Stimulated activated effector memory CD8-positive, alpha-beta T cell treated with anti-CD3 and anti-CD28 coated beads, Interleukin-12 subunit alpha, Interleukin-12 subunit beta, amount 100 ng/mL, for 72 hours (primary cell): Measurements from ENCODE around the gene PHYHIPL.

Experiments
- ATAC-seq: fragments of 150-1000 bp; cut with Tn5 transposase; 2 replicates; pipeline ENCODE4 v1.10.0; 2021
- DNase-seq, 2 donors: peaks; one replicate each; pipeline ENCODE4 v3.0.0; 2021 to 2022; ENCODE audit warnings: low spot score in 2 of 2
- H3K27ac Mint-ChIP-seq: one replicate; pipeline ENCODE4 v1.8.0; 2022; ENCODE audit warnings: mild to moderate bottlenecking, mixed read lengths
- H3K36me3 Mint-ChIP-seq: one replicate; pipeline ENCODE4 v1.8.0; 2022; ENCODE audit warnings: mild to moderate bottlenecking, mixed read lengths
- H3K4me1 Mint-ChIP-seq: one replicate; pipeline ENCODE4 v1.8.0; 2022; ENCODE audit warnings: mixed read lengths
- H3K4me3 Mint-ChIP-seq: one replicate; pipeline ENCODE4 v1.8.0; 2022; ENCODE audit warnings: mild to moderate bottlenecking, mixed read lengths
- H3K9me3 Mint-ChIP-seq: one replicate; pipeline ENCODE4 v1.8.0; 2022; ENCODE audit warnings: mixed read lengths

The PHYHIPL gene

DNA sequence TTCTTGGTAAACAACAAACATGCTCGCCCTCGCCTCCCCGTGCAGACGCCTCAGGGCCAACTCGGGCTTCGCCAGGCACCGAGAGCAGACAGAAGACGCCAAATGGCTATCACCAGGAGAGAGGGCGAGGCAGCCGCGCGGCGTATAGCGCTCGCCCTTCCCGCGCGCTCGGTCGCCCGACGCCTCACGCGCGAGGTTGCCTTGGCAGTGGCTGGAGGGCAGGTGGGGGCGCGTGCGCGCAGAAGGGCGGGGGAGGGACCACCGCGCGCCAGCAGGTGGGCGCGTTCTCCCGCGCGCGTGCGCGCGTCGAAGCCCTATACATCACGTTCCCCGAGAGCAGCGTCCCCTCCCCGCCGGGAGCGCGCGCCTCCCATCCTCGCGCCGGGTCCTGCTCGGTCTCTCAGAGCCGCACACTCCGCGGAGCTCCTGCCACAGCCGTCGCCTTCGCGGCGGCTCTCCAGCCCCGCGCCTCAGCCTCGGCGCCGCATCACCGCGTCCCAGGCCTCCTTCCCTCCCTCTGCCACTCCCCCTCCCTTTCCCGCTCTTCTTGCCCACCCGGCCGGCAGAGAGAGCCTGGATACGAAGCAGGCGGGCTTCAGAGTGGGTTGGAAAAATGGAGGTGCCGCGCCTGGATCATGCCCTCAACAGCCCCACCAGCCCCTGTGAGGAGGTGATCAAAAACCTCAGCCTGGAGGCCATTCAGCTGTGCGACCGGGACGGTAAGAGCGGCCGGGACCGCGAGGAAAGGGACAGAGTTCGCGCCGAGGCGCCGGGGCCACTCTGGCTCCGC is at the start of gene PHYHIPL:
TSS of gene PHYHIPL (plus strand) at position 403 of the 790 bp plus-strand sequence. CDS start at position 614, 211 bp downstream.
- Mint-ChIP-seq H3K27ac (no peak within 1 kb of the TSS), H3K36me3 (no peaks in the 10 kb centered on the region), H3K9me3 (peaks cover 6% of the 10 kb centered on the region), H3K4me3 (no peak within 1 kb of the TSS), H3K4me1 (no peaks in the 10 kb centered on the region)
- no peak for ATAC-seq
- DNase-seq: no peak

DNA sequence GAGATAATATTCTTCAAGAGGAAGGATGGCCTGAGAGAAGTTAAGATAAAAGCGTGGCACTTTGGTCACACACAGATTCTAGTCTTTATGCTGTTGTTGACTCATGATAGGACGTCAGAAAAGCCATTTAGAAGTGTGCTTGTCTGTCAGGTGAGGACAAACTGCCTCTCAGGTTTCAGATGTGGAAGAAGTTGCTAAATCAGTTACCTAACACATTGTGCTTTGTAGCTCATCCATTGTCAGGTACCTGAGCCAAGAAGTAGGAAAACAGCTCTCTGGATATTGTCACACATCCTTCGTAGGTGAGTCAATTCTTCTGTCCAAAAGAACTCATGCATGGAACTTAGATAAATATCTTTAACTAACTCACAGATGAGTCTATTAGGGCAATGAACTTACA is 49.5 kb upstream of the PHYHIPL start:
- DNase-seq: no peak
- ATAC-seq: no peak
- H3K4me3 Mint-ChIP-seq: no peak overlapping the region
- no peak overlapping the region for H3K27ac Mint-ChIP-seq
- peaks cover 14% of the 10 kb centered on the region for H3K9me3 Mint-ChIP-seq
- H3K4me1 Mint-ChIP-seq: no peaks in the 10 kb centered on the region
- no peaks in the 10 kb centered on the region for H3K36me3 Mint-ChIP-seq

DNA sequence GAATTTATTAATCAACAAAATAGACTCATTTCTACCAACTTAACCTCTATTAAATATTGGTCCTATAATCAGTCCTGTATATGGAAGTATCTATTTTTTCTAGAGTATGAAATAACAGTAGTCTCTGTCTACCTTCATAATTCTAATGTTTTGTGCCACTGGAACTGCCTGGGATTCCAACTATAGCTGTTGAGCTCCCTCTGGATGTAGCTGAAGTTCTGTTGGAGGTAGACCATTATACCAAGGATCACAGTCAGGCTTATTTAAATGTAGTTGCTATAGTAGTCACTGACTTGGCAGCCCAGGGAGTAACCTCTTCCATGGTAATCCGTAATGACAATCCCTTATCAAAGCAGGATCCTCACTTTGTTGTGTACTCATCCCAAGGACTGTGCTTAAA is 48.5 kb upstream of the PHYHIPL start:
- peaks cover 17% of the 10 kb centered on the region for H3K9me3 Mint-ChIP-seq
- H3K4me1 Mint-ChIP-seq: no peaks in the 10 kb centered on the region
- H3K27ac Mint-ChIP-seq: no peak overlapping the region
- DNase-seq: no peak
- no peak for ATAC-seq
- no peaks in the 10 kb centered on the region for H3K36me3 Mint-ChIP-seq
- no peak overlapping the region for H3K4me3 Mint-ChIP-seq

DNA sequence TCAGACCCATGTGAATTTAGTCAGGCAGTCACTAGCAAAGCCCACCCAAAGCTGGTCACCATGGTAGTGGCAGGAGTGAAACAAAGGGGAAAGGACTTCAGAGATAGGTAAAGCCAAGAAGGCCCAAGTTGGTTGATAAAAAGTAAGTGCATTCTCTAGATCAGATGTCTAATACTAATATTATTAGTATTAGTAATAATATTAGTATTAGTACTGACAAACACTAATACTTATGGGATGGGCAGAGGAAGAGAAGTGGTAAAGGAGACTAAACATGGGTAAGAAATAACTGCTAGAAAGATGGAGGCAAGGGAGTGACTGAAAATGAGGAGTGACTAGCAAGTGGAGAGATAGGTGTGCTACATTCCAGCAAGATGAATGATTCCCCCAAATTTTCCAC is 46.6 kb upstream of the PHYHIPL start:
- no peaks in the 10 kb centered on the region for H3K36me3 Mint-ChIP-seq
- H3K4me1 Mint-ChIP-seq: no peaks in the 10 kb centered on the region

DNA sequence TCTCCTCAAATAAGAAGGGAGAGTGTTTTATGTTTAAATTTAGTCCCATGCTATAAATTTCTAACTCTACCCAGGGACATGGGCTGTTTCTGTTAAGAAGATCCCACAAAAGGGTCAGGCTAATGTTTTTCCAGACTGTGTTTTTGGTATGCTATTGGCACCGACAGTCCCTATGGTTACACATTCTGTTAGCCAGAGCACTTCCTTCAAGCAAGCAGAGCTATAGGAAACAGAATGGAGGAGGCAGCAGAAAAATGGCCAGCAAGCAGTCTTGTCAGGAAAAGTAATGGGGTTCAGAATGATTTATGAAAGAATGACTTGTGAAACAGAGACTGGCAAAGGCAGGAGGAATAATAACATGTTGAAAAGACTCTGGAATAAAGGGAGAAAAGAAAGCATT is 44.8 kb upstream of the PHYHIPL start:
- Mint-ChIP-seq H3K4me1 (no peaks in the 10 kb centered on the region), H3K4me3 (no peak overlapping the region), H3K27ac (no peak overlapping the region), H3K36me3 (no peaks in the 10 kb centered on the region), H3K9me3 (peaks cover 12% of the 10 kb centered on the region)
- DNase-seq (no peak), ATAC-seq (no peak)

More for the DNA sequence above, 46.6 kb upstream of the PHYHIPL start:
- Mint-ChIP-seq H3K9me3 (peaks cover 17% of the 10 kb centered on the region), H3K27ac (no peak overlapping the region), H3K4me3 (no peak overlapping the region)
- ATAC-seq (no peak), DNase-seq (no peak)

DNA sequence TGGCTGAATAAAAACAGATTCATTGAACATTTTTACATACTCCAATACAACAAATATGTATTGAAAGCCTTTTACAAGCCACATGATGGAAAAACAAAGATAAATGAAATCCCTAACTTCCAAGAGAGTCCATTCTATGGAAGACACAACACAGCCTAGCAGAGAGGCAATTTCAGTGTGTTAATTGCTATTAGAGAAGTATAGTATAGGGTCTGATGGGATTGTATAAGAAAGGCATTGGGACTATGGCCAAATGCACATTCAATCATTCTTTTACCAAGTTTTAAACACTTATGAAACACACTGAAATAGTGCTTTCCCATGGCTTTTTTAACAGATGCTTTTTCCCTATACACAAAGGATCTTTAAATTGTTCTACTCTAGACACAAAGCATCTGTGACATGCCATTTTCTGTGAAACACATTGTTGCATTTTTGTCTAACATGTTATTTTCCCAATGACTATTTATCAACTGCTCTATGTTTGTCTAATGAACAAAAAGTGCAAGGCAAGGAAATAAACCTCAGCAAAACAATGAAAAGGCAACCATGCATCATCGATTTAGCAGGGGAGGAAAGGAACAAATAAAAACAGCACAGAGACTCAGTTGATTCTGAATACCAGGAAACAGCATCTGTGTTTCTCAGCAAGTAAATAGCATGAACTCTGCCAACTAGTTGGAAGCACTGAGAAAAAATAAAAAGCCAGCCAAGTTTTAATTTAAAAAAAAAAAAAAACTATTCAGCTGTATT is 42.4 kb upstream of the PHYHIPL start:
- Mint-ChIP-seq H3K4me1 (no peaks in the 10 kb centered on the region), H3K27ac (no peak overlapping the region), H3K9me3 (peaks cover 5% of the 10 kb centered on the region), H3K36me3 (no peaks in the 10 kb centered on the region), H3K4me3 (no peak overlapping the region)
- no peak for ATAC-seq
- DNase-seq: no peak

DNA sequence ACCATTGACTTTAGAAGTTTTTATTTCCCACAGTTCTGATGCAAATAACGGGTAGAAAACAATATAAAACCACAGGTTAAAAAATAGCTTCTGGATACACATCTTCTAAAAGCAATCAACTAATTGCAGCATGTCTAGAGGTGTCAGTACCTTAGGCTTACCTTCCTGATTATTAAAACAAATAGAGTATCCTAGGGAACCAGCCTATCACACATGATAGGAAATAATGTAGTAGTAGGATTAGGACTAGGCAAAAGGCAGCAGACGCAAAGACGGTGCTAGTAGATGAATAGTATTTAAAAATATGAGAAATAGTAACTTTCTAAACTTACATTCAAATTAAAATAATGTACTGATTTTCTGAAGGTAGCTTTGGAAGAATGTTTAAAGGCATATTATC is 41.7 kb upstream of the PHYHIPL start:
- ATAC-seq (no peak), DNase-seq (no peak)
- no peak overlapping the region for H3K27ac Mint-ChIP-seq
- no peak overlapping the region for H3K4me3 Mint-ChIP-seq
- H3K9me3 Mint-ChIP-seq: peaks cover 5% of the 10 kb centered on the region
- H3K36me3 Mint-ChIP-seq: no peaks in the 10 kb centered on the region
- H3K4me1 Mint-ChIP-seq: no peaks in the 10 kb centered on the region

DNA sequence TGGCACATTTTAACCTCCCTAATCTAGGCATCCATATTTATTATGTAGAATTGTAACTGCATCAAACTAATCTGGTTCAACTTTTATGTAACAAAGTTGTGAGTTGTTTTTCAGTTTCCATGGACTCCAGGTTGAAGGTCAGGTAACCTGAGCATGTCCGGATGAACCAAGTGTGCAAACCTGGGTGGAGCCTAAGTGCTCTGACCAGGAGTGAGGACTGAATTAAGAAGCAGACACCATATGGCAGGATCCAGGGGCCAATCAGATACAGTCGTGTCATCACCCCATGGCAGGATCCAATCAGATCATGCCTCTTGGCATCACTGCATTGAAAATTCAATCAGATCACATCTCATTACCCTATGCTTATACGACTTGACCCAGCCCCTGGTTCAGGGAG is 41.2 kb upstream of the PHYHIPL start:
- no peaks in the 10 kb centered on the region for H3K36me3 Mint-ChIP-seq
- ATAC-seq: no peak
- H3K27ac Mint-ChIP-seq: no peak overlapping the region
- peaks cover 5% of the 10 kb centered on the region for H3K9me3 Mint-ChIP-seq
- H3K4me3 Mint-ChIP-seq: no peak overlapping the region
- no peak for DNase-seq
- no peaks in the 10 kb centered on the region for H3K4me1 Mint-ChIP-seq

DNA sequence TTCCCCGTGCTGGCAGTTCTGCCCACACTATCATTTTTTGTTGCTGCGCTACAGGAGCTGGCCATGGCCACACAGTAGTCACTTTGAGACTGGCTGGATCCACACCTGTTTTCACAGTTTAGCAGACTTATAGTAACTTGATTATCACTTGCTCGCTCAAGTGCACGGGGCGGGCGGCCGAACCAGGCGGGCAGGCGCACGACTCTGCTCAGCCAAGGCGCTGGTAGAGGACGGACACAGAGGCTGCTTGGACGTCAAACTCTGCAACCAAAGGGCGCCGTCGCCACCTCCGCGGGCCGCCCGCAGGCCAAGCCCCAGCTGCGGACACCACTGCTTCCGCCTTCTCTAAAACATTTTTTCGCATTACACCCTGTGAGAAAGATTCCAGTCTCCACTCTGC is 38.4 kb upstream of the PHYHIPL start:
- no peak for ATAC-seq
- no peak for DNase-seq
- Mint-ChIP-seq H3K9me3 (no peaks in the 10 kb centered on the region), H3K27ac (no peak overlapping the region), H3K36me3 (no peaks in the 10 kb centered on the region), H3K4me1 (no peaks in the 10 kb centered on the region), H3K4me3 (no peak overlapping the region)

DNA sequence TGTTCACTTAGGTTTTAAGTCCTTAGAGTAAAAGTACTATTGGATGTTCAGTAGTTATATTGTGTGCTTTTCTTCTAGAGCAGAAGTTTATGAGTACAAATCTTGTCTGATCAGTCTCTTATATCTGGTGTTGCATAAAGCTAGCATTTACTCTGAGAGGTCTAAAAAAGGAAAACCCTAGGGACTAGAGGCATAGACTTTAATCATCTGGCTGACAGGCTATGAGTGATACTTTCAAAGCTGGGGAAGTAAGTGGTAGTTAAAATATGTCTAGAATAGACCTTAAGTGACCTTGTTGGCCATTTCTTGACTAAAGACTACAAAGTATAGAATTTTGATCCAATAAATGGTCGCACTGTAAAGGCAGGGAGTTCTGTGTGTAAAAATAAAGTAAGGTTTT is 32.9 kb upstream of the PHYHIPL start:
- Mint-ChIP-seq H3K4me3 (no peak overlapping the region), H3K9me3 (peaks cover 3% of the 10 kb centered on the region), H3K36me3 (no peaks in the 10 kb centered on the region), H3K4me1 (no peaks in the 10 kb centered on the region), H3K27ac (no peak overlapping the region)
- no peak for ATAC-seq
- DNase-seq: no peak

DNA sequence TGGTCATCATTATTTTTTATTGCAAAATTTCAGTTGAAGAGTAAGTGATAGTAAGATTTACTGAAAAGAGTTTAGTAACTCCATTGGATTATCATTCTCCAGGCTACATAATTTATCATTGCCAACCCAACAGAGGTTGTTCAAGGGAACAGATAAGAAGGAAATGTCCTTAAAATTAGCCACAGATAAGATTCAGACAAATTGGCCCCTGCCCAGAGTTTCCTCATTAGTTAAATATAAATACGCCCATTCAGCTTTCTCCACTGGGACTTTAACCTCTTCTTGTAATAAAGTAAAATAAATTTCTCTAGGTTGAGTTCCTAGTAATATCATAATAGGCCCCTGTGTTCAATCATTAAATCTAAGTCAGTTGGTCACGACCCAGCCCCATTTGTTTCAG is 27.7 kb upstream of the PHYHIPL start:
- DNase-seq: no peak
- Mint-ChIP-seq H3K36me3 (no peaks in the 10 kb centered on the region), H3K4me1 (no peaks in the 10 kb centered on the region), H3K9me3 (peaks cover 5% of the 10 kb centered on the region), H3K27ac (no peak overlapping the region), H3K4me3 (no peak overlapping the region)
- no peak for ATAC-seq

DNA sequence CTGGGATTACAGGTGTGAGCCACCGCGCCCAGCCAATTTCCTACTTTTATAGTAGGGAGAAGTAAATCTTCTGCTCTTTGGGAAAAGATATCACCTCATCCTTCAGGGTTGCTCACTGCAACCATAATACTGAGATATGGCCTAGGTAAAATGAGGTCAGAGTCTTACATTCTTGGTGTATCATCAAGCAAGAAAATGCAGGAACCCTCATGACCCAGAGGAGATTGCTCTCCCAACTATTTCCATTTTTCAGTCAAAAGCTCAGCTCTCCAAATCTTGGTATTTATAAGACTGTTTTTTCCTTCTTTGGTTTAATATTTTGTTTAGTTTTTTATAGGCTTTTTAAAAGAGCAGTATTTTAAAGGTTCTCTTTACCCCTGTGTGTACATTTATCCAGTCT is 20.9 kb upstream of the PHYHIPL start:
- H3K4me1 Mint-ChIP-seq: no peaks in the 10 kb centered on the region
- no peak overlapping the region for H3K4me3 Mint-ChIP-seq
- ATAC-seq (no peak), DNase-seq (no peak)
- H3K27ac Mint-ChIP-seq: no peak overlapping the region
- H3K36me3 Mint-ChIP-seq: no peaks in the 10 kb centered on the region
- no peaks in the 10 kb centered on the region for H3K9me3 Mint-ChIP-seq

DNA sequence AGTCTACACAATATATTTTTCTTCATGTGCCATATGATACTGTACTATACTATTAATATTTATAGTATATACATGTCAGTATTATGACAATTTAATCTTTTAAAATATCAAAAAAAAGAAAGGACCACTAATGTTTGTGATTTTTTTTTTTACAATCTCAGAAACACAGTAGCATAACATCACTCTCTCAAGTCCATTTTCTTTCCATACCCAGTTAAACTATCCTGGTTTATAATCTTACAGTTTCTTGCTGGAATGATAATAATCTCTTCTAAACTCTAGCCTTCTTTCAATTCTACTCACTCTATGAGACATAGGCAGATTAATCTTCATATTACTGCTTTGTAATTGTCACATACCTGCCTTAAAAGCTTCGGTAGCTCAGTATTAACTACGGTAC is 8.9 kb upstream of the PHYHIPL start:
- peaks cover 15% of the 10 kb centered on the region for H3K9me3 Mint-ChIP-seq
- no peak for DNase-seq
- no peak for ATAC-seq

DNA sequence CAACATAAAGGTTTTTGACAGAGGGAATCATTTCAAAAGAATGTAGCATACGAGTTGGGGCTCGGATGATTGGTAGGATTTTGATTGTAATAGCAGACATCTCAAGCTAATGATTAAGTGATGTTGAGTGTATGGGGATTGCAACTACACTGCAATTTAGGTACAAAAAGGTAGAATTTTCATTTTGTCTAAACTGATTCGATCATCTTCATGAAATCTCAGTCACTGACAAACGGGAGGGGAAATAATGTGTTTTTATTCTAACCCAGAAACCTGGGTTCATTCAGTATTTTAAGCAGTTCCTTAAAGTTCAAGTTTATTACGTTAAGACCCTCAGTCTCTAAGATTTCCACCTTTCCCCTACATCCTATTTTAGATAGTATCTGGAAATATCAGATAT is 3.9 kb upstream of the PHYHIPL start:
- H3K4me1 Mint-ChIP-seq: no peaks in the 10 kb centered on the region

More for the DNA sequence above, 8.9 kb upstream of the PHYHIPL start:
- Mint-ChIP-seq H3K4me3 (no peak overlapping the region), H3K4me1 (no peaks in the 10 kb centered on the region), H3K27ac (no peak overlapping the region), H3K36me3 (no peaks in the 10 kb centered on the region)

DNA sequence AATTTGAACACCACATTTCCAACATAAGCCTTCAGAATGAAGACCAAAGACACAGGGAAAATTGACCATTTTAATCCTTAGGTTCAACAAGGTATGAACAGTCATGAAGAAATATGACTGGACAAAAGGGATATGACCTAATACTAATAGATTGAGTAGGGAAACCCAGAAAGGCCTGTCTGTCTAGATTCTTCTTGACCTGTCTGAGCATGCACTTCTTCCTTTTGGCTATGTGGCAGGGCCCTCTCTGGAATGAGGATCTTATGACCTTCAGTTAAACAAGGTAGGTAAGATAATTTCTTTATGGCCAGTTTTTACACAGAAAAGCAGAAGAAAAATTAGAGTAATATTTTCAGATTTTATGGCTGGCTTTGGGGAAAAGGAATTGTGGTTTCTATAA is 3.0 kb upstream of the PHYHIPL start:
- H3K36me3 Mint-ChIP-seq: no peaks in the 10 kb centered on the region
- DNase-seq: no peak
- ATAC-seq: no peak
- no peak overlapping the region for H3K27ac Mint-ChIP-seq
- H3K4me3 Mint-ChIP-seq: no peak overlapping the region
- H3K4me1 Mint-ChIP-seq: no peaks in the 10 kb centered on the region
- H3K9me3 Mint-ChIP-seq: peaks cover 10% of the 10 kb centered on the region

More for the DNA sequence above, 3.9 kb upstream of the PHYHIPL start:
- Mint-ChIP-seq H3K36me3 (no peaks in the 10 kb centered on the region), H3K4me3 (no peak overlapping the region), H3K9me3 (peaks cover 17% of the 10 kb centered on the region), H3K27ac (no peak overlapping the region)
- ATAC-seq (no peak), DNase-seq (no peak)
